DOHH2 (cell line): ENCODE measurements around the gene PDZRN3.

Source experiments
- H3F3A ChIP-seq: fragments of 200-600 bp; sonication (generic), shearing (Covaris generic); 2 replicates; pipeline ENCODE4 v1.6.0; 2016; ENCODE audit warnings: antibody characterized with exemption, mild to moderate bottlenecking; ENCODE audit not compliant: control insufficient read depth, insufficient read depth
- H3K27ac ChIP-seq: fragments of 200-600 bp; sonication (generic); 2 replicates; pipeline ENCODE4 v1.5.1; 2014; ENCODE audit warnings: low read depth, mild to moderate bottlenecking, low read length, moderate library complexity
- H3K27me3 ChIP-seq: fragments of 200-600 bp; sonication (generic); 2 replicates; pipeline ENCODE4 v1.6.1; 2014; ENCODE audit warnings: mild to moderate bottlenecking, low read length, mixed read lengths; ENCODE audit not compliant: control insufficient read depth
- H3K36me3 ChIP-seq: fragments of 200-600 bp; sonication (generic); 2 replicates; pipeline ENCODE4 v1.6.1; 2014; ENCODE audit warnings: mild to moderate bottlenecking, low read length, moderate library complexity, mixed read lengths; ENCODE audit not compliant: control insufficient read depth
- H3K4me1 ChIP-seq: fragments of 200-600 bp; sonication (generic); 2 replicates; pipeline ENCODE4 v1.6.1; 2014; ENCODE audit warnings: mild to moderate bottlenecking, low read length, mixed read lengths; ENCODE audit not compliant: control insufficient read depth
- H3K4me2 ChIP-seq: fragments of 200-600 bp; sonication (generic); 2 replicates; pipeline ENCODE4 v1.6.0; 2014; ENCODE audit warnings: mild to moderate bottlenecking, low read length, moderate library complexity
- H3K4me3 ChIP-seq: fragments of 200-600 bp; sonication (generic); 2 replicates; pipeline ENCODE4 v1.5.1; 2014; ENCODE audit warnings: mild to moderate bottlenecking, low read length, mixed read lengths
- H3K79me2 ChIP-seq: fragments of 200-600 bp; sonication (generic); 2 replicates; pipeline ENCODE4 v1.6.1; 2014; ENCODE audit warnings: mild to moderate bottlenecking, low read length, mixed read lengths; ENCODE audit not compliant: control insufficient read depth
- H3K9me2 ChIP-seq: fragments of 200-600 bp; sonication (generic); replicated peaks from 2 replicates; pipeline ENCODE4 v1.6.1; 2014; ENCODE audit warnings: mild to moderate bottlenecking, low read length, mixed read lengths; ENCODE audit not compliant: control insufficient read depth
- H3K9me3 ChIP-seq: fragments of 200-600 bp; sonication (generic); 2 replicates; pipeline ENCODE4 v1.6.1; 2014; ENCODE audit warnings: antibody characterized with exemption, low read length, mixed read lengths; ENCODE audit not compliant: control insufficient read depth, insufficient read depth
- H4K20me1 ChIP-seq: fragments of 200-600 bp; sonication (generic); 2 replicates; pipeline ENCODE4 v1.6.0; 2014; ENCODE audit warnings: low read depth, mild to moderate bottlenecking, antibody characterized with exemption, low read length, moderate library complexity; ENCODE audit not compliant: control insufficient read depth, insufficient read depth
- EZH2phosphoT487 ChIP-seq: fragments of 200-600 bp; sonication (generic); IDR thresholded peaks from 2 replicates; pipeline ENCODE4 v1.6.1; 2017; ENCODE audit warnings: borderline replicate concordance, mild to moderate bottlenecking, antibody characterized with exemption, low read length, moderate library complexity, mixed read lengths
- TF ChIP-seq, protein P1 (sequence below): fragments of 200-600 bp; sonication (generic); IDR thresholded peaks from one replicate; pipeline ENCODE4 v1.5.1; 2014; ENCODE audit warnings: antibody characterized with exemption, mild to moderate bottlenecking, low read depth, low read length; ENCODE audit not compliant: poor library complexity, severe bottlenecking

The PDZRN3 gene

DNA sequence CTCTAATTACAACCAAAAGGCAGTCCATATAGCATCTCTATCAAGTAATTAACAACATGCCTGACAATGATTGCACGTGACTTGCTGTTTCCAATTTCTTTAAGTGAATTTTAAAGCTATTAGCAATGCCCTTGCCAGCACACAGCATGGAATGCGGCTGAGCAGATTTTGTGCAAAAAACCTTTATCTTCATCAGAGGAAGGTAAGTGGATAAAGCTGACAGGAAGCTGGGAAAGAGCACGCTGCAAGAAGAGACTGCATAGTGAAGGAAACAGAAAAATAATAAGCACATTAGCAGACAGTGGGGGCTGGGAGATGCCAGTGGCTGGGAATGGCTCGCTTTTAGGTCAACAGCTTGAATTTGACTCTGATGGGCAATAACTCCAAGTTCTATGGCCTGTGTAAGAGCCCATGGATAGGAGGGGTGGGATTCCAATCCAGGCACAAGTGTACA, 138.8 kb downstream of the PDZRN3 start:
- H3F3A ChIP-seq = no peaks in the 10 kb centered on the region
- no peaks in the 10 kb centered on the region for H3K36me3 ChIP-seq
- H4K20me1 ChIP-seq = no peaks in the 10 kb centered on the region
- H3K9me3 ChIP-seq = no peaks in the 10 kb centered on the region
- H3K4me1 ChIP-seq = no peaks in the 10 kb centered on the region
- H3K4me2 ChIP-seq = no peak overlapping the region
- no peak overlapping the region for H3K4me3 ChIP-seq
- no peaks in the 10 kb centered on the region for H3K9me2 ChIP-seq
- no peak overlapping the region for H3K27ac ChIP-seq
- TF ChIP-seq, protein P1, sequence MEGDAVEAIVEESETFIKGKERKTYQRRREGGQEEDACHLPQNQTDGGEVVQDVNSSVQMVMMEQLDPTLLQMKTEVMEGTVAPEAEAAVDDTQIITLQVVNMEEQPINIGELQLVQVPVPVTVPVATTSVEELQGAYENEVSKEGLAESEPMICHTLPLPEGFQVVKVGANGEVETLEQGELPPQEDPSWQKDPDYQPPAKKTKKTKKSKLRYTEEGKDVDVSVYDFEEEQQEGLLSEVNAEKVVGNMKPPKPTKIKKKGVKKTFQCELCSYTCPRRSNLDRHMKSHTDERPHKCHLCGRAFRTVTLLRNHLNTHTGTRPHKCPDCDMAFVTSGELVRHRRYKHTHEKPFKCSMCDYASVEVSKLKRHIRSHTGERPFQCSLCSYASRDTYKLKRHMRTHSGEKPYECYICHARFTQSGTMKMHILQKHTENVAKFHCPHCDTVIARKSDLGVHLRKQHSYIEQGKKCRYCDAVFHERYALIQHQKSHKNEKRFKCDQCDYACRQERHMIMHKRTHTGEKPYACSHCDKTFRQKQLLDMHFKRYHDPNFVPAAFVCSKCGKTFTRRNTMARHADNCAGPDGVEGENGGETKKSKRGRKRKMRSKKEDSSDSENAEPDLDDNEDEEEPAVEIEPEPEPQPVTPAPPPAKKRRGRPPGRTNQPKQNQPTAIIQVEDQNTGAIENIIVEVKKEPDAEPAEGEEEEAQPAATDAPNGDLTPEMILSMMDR = no peak
- no peak for TF ChIP-seq EZH2phosphoT487
- H3K27me3 ChIP-seq = no peaks in the 10 kb centered on the region
- no peaks in the 10 kb centered on the region for H3K79me2 ChIP-seq

DNA sequence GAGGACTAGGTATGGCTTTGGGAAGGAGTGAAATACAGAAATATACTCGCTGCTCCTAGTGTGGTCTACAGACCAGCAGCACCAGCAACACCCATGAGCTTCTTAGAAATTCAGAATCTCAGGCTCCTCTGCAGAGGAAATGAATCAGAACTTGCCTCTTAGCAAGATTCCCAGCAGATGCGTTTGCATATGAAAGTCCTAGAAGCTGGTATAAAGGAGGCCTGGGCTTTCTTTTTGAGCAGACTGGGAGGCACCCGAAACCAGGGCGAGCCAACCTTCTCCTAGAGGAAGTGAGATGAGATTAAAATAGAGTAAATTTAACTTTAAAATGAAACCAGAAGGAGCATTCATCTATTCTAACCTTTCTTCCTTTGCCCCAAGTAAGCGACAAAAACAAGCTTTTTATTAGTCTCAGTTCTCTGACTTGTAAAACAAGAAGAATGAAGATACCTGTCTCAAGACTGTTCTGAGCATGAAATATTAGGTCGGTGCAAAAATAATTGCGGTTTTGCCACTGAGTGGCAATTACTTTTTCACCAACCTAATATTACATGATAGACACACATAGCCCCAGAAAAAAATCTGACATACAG, 140.0 kb downstream of the PDZRN3 start:
- Histone ChIP-seq H3K4me1 (no peaks in the 10 kb centered on the region), H3K4me3 (no peak overlapping the region), H4K20me1 (no peaks in the 10 kb centered on the region), H3K27ac (no peak overlapping the region), H3K9me2 (no peaks in the 10 kb centered on the region), H3K4me2 (no peak overlapping the region), H3K36me3 (no peaks in the 10 kb centered on the region), H3K79me2 (no peaks in the 10 kb centered on the region), H3K27me3 (no peaks in the 10 kb centered on the region), H3F3A (no peaks in the 10 kb centered on the region), H3K9me3 (no peaks in the 10 kb centered on the region)
- TF ChIP-seq EZH2phosphoT487 = no peak
- TF ChIP-seq, protein P1 = no peak

DNA sequence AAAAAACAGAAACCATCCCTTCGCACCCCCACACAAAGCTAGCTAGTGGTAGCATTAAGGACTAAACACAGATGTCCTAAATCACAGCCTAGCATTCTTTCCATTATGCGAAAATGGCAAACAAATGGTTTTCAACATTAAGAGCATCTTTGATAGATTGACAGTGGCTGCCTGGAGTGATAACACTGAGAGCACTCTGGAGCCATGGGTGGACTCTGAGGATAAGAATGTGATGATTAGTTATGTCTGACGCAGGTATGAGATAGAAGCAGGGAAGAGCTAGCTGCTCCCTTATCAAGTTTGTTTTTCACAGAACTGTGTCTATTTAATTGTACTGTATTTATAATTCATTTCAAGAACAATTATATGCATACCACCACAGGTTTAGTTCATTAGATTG, 142.9 kb downstream of the PDZRN3 start:
- no peak for TF ChIP-seq EZH2phosphoT487
- TF ChIP-seq, protein P1 = no peak
- Histone ChIP-seq H3K27ac (no peak overlapping the region), H3K4me2 (no peak overlapping the region), H3K9me2 (no peaks in the 10 kb centered on the region), H3K4me3 (no peak overlapping the region), H3K4me1 (no peaks in the 10 kb centered on the region), H3F3A (no peaks in the 10 kb centered on the region), H3K79me2 (no peaks in the 10 kb centered on the region), H3K27me3 (no peaks in the 10 kb centered on the region), H3K36me3 (no peaks in the 10 kb centered on the region), H4K20me1 (no peaks in the 10 kb centered on the region), H3K9me3 (no peaks in the 10 kb centered on the region)
